HepG2 (cell line): ENCODE measurements around the gene ALOX5AP. TPM values are rescaled to one million over a fixed set of nuclear protein-coding genes. Genes with fewer than 3 reads are reported as not detected.

Experiments used
- GLI4 ChIP-seq: sonication (generic); formaldehyde crosslinking; IDR thresholded peaks from 2 replicates; pipeline ENCODE4 v1.5.1; 2020; ENCODE audit warnings: missing genetic modification reagents, mild to moderate bottlenecking, moderate library complexity, borderline replicate concordance
- KDM3A ChIP-seq: IDR thresholded peaks from 2 replicates; pipeline ENCODE4 v1.6.1; 2018; ENCODE audit warnings: low read depth, missing compliant biosample characterization
- KDM5B ChIP-seq: sonication (generic); formaldehyde crosslinking; IDR thresholded peaks from 2 replicates; pipeline ENCODE4 v1.4.0; 2020; ENCODE audit warnings: missing genetic modification reagents, mild to moderate bottlenecking, borderline replicate concordance
- LCORL ChIP-seq, 2 experiments: fragments of 450-650 bp in 1 of 2; sonication (generic) in 1 of 2; formaldehyde crosslinking in 1 of 2; IDR thresholded peaks; 2 replicates each; pipeline versions ENCODE4 v1.5.0 to v1.6.1; 2017 to 2020; ENCODE audit warnings: antibody characterized with exemption in 1 of 2, missing genetic modification reagents in 1 of 2
- SMAD3 ChIP-seq: sonication (generic); formaldehyde crosslinking; IDR thresholded peaks from 2 replicates; pipeline ENCODE4 v1.4.0; 2020; ENCODE audit warnings: missing genetic modification reagents
- ZBTB7B ChIP-seq: sonication (generic); formaldehyde crosslinking; IDR thresholded peaks from 2 replicates; pipeline ENCODE4 v1.4.0; 2020; ENCODE audit warnings: missing genetic modification reagents
- ZNF431 ChIP-seq: sonication (generic); formaldehyde crosslinking; IDR thresholded peaks from 2 replicates; pipeline ENCODE4 v1.9.0; 2022; ENCODE audit warnings: missing genetic modification reagents, low read depth, mild to moderate bottlenecking, borderline replicate concordance
- ZNF547 ChIP-seq: sonication (generic); formaldehyde crosslinking; IDR thresholded peaks from 2 replicates; pipeline ENCODE4 v1.5.1; 2020; ENCODE audit warnings: mild to moderate bottlenecking, missing genetic modification reagents
- ZNF768 ChIP-seq: sonication (generic); formaldehyde crosslinking; IDR thresholded peaks from 2 replicates; pipeline ENCODE4 v1.4.0; 2020; ENCODE audit warnings: missing genetic modification reagents
- ZNF816 ChIP-seq: sonication (generic); formaldehyde crosslinking; IDR thresholded peaks from 2 replicates; pipeline ENCODE4 v1.8.0; 2022; ENCODE audit warnings: missing genetic modification reagents, mild to moderate bottlenecking, borderline replicate concordance
- ZNF839 ChIP-seq: sonication (generic); formaldehyde crosslinking; IDR thresholded peaks from 2 replicates; pipeline ENCODE4 v1.4.0; 2020; ENCODE audit warnings: missing genetic modification reagents, mild to moderate bottlenecking, borderline replicate concordance
- polyA plus RNA-seq, 8 experiments: library from polyadenylated mRNA; depleted of rRNA in 3 of 8; stranded (reverse) in 7 of 8; unstranded in 1 of 8; fragments of >200 nt; fragmentation: Illumina TruSeq in 4 of 8; extraction: Trizol in 4 of 8; gene quantifications; 2 replicates each; pipeline versions ENCODE4 v1.2.1 to v1.2.3, GENCODE V29; 2011 to 2016; ENCODE audit warnings: low read depth in 4 of 8, missing spikeins in 1 of 8, mixed read lengths in 1 of 8; ENCODE audit not compliant: insufficient read depth in 1 of 8
- total RNA-seq, 5 experiments: library from RNA; depleted of rRNA; stranded (reverse); fragments of >200 nt; fragmentation: Illumina TruSeq; extraction: Trizol; gene quantifications; 2 replicates each; pipeline ENCODE4 v1.2.3, GENCODE V29; 2016; ENCODE audit warnings: low read depth in 1 of 5
- TF ChIP-seq, protein P1 (sequence below): IDR thresholded peaks from 2 replicates; pipeline ENCODE4 v1.4.0; 2020; ENCODE audit warnings: mild to moderate bottlenecking, missing genetic modification reagents
- TF ChIP-seq, protein P2 (sequence below), 2 experiments: sonication (generic) in 1 of 2; formaldehyde crosslinking in 1 of 2; IDR thresholded peaks; 2 replicates each; pipeline versions ENCODE4 v1.4.0 to v1.6.1; 2016 to 2020; ENCODE audit warnings: borderline replicate concordance in 1 of 2, low read depth in 1 of 2, mild to moderate bottlenecking in 1 of 2, missing genetic modification reagents in 1 of 2
- TF ChIP-seq, protein P3 (sequence below): sonication (generic); formaldehyde crosslinking; IDR thresholded peaks from 2 replicates; pipeline ENCODE4 v1.9.0; 2022; ENCODE audit warnings: missing genetic modification reagents, mild to moderate bottlenecking, borderline replicate concordance
- TF ChIP-seq, protein P4 (sequence below), 2 experiments: sonication (generic) in 1 of 2; formaldehyde crosslinking in 1 of 2; IDR thresholded peaks; 2 replicates each; pipeline versions ENCODE4 v1.4.0 to v1.6.1; 2018 to 2020; ENCODE audit warnings: missing genetic modification reagents in 2 of 2, borderline replicate concordance in 1 of 2, low read depth in 1 of 2, mild to moderate bottlenecking in 1 of 2, missing biosample characterization in 1 of 2

Gene ALOX5AP
- total and polyA plus RNA-seq, 2 of the 13 experiments (the other 11 are each of a cell fraction or from before 2014, with no cell fraction given): 0.97 to 1.2 TPM

DNA sequence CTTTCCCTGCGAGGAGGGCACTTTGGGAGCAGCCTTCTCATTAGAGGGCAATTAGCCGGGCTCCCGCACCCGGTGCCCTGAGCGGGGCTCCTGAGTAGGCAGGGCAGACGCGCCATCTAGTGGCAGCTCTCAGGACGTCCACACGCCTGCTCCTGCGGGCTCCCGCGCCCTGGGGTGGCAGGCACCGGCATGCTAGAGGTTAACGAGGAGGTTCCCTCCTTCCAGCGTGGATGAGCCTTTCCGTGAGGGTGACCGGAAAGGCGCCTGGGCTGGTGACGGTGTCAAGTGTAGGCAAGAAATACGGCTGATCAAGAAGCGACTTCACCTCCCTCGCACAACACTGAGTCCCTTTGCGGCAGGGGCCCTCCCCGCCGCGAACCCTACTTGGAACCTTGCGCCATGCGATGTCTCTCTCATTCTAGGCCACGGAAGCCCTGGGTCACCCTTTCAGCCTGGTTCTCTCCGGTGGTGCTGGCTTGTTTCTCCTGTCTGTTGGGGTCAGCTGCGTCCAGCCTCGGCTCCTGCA lies 67.7 kb downstream of the ALOX5AP start (continued):
- TF ChIP-seq, protein P1, sequence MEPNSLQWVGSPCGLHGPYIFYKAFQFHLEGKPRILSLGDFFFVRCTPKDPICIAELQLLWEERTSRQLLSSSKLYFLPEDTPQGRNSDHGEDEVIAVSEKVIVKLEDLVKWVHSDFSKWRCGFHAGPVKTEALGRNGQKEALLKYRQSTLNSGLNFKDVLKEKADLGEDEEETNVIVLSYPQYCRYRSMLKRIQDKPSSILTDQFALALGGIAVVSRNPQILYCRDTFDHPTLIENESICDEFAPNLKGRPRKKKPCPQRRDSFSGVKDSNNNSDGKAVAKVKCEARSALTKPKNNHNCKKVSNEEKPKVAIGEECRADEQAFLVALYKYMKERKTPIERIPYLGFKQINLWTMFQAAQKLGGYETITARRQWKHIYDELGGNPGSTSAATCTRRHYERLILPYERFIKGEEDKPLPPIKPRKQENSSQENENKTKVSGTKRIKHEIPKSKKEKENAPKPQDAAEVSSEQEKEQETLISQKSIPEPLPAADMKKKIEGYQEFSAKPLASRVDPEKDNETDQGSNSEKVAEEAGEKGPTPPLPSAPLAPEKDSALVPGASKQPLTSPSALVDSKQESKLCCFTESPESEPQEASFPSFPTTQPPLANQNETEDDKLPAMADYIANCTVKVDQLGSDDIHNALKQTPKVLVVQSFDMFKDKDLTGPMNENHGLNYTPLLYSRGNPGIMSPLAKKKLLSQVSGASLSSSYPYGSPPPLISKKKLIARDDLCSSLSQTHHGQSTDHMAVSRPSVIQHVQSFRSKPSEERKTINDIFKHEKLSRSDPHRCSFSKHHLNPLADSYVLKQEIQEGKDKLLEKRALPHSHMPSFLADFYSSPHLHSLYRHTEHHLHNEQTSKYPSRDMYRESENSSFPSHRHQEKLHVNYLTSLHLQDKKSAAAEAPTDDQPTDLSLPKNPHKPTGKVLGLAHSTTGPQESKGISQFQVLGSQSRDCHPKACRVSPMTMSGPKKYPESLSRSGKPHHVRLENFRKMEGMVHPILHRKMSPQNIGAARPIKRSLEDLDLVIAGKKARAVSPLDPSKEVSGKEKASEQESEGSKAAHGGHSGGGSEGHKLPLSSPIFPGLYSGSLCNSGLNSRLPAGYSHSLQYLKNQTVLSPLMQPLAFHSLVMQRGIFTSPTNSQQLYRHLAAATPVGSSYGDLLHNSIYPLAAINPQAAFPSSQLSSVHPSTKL: 0 out of 2 replicates have a peak, but pooled peaks have one; percentile 29
- TF ChIP-seq, protein P2, sequence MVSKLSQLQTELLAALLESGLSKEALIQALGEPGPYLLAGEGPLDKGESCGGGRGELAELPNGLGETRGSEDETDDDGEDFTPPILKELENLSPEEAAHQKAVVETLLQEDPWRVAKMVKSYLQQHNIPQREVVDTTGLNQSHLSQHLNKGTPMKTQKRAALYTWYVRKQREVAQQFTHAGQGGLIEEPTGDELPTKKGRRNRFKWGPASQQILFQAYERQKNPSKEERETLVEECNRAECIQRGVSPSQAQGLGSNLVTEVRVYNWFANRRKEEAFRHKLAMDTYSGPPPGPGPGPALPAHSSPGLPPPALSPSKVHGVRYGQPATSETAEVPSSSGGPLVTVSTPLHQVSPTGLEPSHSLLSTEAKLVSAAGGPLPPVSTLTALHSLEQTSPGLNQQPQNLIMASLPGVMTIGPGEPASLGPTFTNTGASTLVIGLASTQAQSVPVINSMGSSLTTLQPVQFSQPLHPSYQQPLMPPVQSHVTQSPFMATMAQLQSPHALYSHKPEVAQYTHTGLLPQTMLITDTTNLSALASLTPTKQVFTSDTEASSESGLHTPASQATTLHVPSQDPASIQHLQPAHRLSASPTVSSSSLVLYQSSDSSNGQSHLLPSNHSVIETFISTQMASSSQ (IDR thresholded peaks at IDR 0.05; ENCODE audit: low read depth): no peak
- TF ChIP-seq, protein P2 (CRISPR knock-in tag; IDR thresholded peaks at IDR 0.05; ENCODE audit: borderline replicate concordance): no peak
- 0 out of 2 replicates have a peak, but pooled peaks have one; percentile 68 for TF ChIP-seq KDM5B (CRISPR knock-in tag)
- TF ChIP-seq ZNF839 (CRISPR knock-in tag): peak; percentile 54; the same call in 1 of the 2 replicates
- no peak for TF ChIP-seq ZNF431 (CRISPR knock-in tag)
- TF ChIP-seq SMAD3 (CRISPR knock-in tag): peak; percentile 24; the same call in 1 of the 2 replicates
- TF ChIP-seq ZNF768 (CRISPR knock-in tag): peak; percentile 46; the same call in 1 of the 2 replicates
- TF ChIP-seq, protein P3, sequence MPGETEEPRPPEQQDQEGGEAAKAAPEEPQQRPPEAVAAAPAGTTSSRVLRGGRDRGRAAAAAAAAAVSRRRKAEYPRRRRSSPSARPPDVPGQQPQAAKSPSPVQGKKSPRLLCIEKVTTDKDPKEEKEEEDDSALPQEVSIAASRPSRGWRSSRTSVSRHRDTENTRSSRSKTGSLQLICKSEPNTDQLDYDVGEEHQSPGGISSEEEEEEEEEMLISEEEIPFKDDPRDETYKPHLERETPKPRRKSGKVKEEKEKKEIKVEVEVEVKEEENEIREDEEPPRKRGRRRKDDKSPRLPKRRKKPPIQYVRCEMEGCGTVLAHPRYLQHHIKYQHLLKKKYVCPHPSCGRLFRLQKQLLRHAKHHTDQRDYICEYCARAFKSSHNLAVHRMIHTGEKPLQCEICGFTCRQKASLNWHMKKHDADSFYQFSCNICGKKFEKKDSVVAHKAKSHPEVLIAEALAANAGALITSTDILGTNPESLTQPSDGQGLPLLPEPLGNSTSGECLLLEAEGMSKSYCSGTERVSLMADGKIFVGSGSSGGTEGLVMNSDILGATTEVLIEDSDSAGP (CRISPR knock-in tag): peak; percentile 71; the same call in 1 of the 2 replicates
- no peak for TF ChIP-seq ZNF547 (CRISPR knock-in tag)
- TF ChIP-seq ZNF816 (CRISPR knock-in tag): no peak
- TF ChIP-seq GLI4: 0 out of 2 replicates have a peak, but pooled peaks have one; percentile 38
- TF ChIP-seq LCORL (IDR thresholded peaks at IDR 0.05): no peak
- 0 out of 2 replicates have a peak, but pooled peaks have one; percentile 35 for TF ChIP-seq LCORL (CRISPR knock-in tag; IDR thresholded peaks at IDR 0.05)
- TF ChIP-seq, protein P4, sequence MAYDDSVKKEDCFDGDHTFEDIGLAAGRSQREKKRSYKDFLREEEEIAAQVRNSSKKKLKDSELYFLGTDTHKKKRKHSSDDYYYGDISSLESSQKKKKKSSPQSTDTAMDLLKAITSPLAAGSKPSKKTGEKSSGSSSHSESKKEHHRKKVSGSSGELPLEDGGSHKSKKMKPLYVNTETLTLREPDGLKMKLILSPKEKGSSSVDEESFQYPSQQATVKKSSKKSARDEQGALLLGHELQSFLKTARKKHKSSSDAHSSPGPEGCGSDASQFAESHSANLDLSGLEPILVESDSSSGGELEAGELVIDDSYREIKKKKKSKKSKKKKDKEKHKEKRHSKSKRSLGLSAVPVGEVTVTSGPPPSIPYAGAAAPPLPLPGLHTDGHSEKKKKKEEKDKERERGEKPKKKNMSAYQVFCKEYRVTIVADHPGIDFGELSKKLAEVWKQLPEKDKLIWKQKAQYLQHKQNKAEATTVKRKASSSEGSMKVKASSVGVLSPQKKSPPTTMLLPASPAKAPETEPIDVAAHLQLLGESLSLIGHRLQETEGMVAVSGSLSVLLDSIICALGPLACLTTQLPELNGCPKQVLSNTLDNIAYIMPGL (CRISPR knock-in tag; IDR thresholded peaks at IDR 0.05; ENCODE audit: borderline replicate concordance in 1 of 2, low read depth in 1 of 2): peak; percentile 48; a peak in 1 of 4 replicates
- TF ChIP-seq KDM3A (CRISPR knock-in tag): 0 out of 2 replicates have a peak, but pooled peaks have one; percentile 50
- TF ChIP-seq ZBTB7B (CRISPR knock-in tag): 0 out of 2 replicates have a peak, but pooled peaks have one; percentile 17
